GM19351 (cell line): ENCODE data around the gene PTPRD.

Experiments
- ATAC-seq: cut with Tn5 transposase; IDR thresholded peaks from one replicate; pipeline ENCODE4 v1.9.1; 2021; ENCODE audit warnings: mild to moderate bottlenecking, moderate library complexity; ENCODE audit not compliant: unreplicated experiment

Gene PTPRD

GRCh38 chr9:8492679-8493078 lies 2120.1 kb downstream of the PTPRD start:
- no peak for ATAC-seq

GRCh38 chr9:8492024-8492423 lies 2120.8 kb downstream of the PTPRD start:
- no peak for ATAC-seq

GRCh38 chr9:8491563-8491962 lies 2121.2 kb downstream of the PTPRD start:
- ATAC-seq, result no peak

GRCh38 chr9:8489835-8490234 lies 2123.0 kb downstream of the PTPRD start:
- ATAC-seq, result no peak

- no peak for ATAC-seq
Observed at GRCh38 chr9:8486095-8486494, 2126.7 kb downstream of the PTPRD start.

- ATAC-seq, result no peak
Observed at GRCh38 chr9:8484597-8485191, 2128.1 kb downstream of the PTPRD start.

- no peak for ATAC-seq
Observed at GRCh38 chr9:8477450-8477849, 2135.4 kb downstream of the PTPRD start.

- no peak for ATAC-seq
Observed at GRCh38 chr9:8474937-8475336, 2137.9 kb downstream of the PTPRD start.

GRCh38 chr9:8473244-8474020 lies 2139.4 kb downstream of the PTPRD start:
- ATAC-seq, result no peak

GRCh38 chr9:8468045-8468637 lies 2144.7 kb downstream of the PTPRD start:
- ATAC-seq, result no peak

GRCh38 chr9:8457816-8458215 lies 2155.0 kb downstream of the PTPRD start:
- no peak for ATAC-seq

GRCh38 chr9:8457055-8457454 lies 2155.7 kb downstream of the PTPRD start:
- no peak for ATAC-seq

GRCh38 chr9:8456344-8456743 lies 2156.5 kb downstream of the PTPRD start:
- no peak for ATAC-seq

- ATAC-seq, result no peak
Observed at GRCh38 chr9:8450810-8451545, 2161.8 kb downstream of the PTPRD start.

GRCh38 chr9:8448226-8448625 lies 2164.6 kb downstream of the PTPRD start:
- no peak for ATAC-seq

- ATAC-seq, result no peak
Observed at GRCh38 chr9:8447601-8448000, 2165.2 kb downstream of the PTPRD start.

- no peak for ATAC-seq
Observed at GRCh38 chr9:8437876-8438275, 2174.9 kb downstream of the PTPRD start.

GRCh38 chr9:8437259-8437658 lies 2175.5 kb downstream of the PTPRD start:
- ATAC-seq, result no peak

- ATAC-seq, result no peak
Observed at GRCh38 chr9:8436786-8437185, 2176.0 kb downstream of the PTPRD start.

GRCh38 chr9:8434621-8435020 lies 2178.2 kb downstream of the PTPRD start:
- no peak for ATAC-seq

GRCh38 chr9:8432224-8432623 lies 2180.6 kb downstream of the PTPRD start:
- no peak for ATAC-seq

- ATAC-seq, result no peak
Observed at GRCh38 chr9:8431505-8431904, 2181.3 kb downstream of the PTPRD start.
